ENCODE data around the gene JADE2.
"Not testable (repeated sequence)": the region's sequence is repeated elsewhere in the genome, so short reads cannot be mapped to it uniquely, and the experiment has no call there.

The JADE2 gene

GRCh38 chr5:134592141-134592746 lies 66.8 kb downstream of the JADE2 start:
- no peak for DNase-seq (ENCODE audit: low read depth)

DNA sequence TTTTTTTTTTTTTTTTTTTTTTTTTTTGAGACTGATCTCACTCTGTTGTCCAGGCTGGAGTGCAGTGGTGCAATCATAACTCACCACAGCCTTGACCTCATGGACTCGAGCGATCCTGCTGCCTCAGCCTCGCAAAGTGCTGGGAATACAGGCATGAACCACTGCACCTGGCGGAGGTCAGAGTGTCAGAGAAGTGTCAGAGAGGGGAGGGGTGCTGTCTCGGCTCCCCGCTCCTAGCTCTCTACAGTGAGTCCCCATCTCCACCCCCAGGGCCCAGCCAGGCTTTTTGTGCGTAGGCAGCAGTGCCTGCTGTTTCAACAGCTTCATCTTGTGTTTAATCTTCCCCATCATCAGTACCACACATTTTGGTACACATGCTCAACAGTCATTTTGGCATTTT lies 68.9 kb downstream of the JADE2 start:
- no peak for DNase-seq (ENCODE audit: low read depth)

DNA sequence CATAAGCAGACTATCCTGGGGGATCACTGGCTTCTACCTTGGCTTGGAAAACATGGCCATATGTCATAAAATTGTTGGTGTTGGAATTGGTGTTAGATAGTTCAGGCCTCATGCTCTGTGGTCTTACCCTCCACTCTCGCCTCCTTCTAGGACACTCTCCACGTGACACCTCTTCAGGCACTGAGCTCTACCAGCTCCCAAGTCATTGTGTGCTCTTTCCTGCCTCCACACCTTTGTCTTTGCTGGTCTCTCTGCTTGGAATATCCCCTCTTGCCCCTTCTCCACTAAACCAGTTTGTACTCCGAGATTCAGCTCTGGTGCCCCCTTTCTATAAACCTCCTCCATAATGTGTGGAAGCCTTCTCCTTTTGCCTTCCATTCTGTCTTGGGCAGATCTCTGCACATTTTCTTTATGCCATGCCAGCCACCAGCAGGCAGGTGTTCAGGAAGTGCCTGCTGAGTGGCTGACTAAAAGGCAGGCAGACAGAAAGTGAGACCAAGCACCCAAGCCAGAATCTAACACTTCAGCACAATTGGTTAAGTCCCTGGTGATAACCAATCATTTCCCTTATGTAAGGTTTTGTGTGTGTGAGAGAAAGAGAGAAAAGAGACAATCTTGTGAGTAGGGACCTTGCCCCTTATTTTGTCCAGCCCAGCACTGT lies 69.5 kb downstream of the JADE2 start:
- DNase-seq (ENCODE audit: low read depth) = no peak

DNA sequence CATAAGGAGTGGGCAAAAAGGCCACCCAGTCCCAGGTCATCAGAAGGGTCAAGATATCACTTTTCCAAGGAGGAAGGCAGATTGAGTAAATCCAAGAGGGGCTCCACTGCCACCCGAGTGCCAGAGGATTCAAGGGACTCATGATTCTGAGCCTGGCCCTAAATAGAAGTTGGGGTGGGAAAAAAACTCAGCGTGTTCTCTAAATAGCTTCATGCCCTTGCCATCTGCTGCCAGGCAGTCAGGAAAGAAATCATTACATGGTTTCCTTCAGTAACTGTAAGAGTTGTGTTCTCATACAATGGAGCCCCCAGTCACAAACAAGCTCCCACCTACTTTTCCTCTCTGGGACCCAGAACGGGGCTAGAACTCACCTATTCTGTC lies 70.0 kb downstream of the JADE2 start:
- DNase-seq (ENCODE audit: low read depth) = no peak

DNA sequence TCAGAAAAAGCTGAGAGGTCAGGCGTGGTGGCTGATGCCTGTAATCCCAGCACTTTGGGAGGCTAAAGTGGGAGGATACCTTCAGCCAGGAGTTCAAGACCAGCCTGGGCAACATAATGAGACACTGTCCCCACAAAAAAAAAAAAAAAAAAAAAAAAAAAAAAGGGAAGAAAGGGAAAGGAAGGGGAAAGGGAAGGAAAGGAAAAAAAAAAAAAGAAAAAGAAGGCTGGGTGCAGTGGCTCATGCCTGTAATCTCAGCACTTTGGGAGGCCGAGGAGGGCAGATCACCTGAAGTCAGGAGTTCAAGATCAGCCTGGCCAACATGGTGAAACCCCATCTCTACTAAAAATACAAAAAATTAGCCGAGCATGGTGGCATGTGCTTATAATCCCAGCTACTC lies 74.3 kb downstream of the JADE2 start:
- not testable (repeated sequence) for DNase-seq (ENCODE audit: low read depth)

DNA sequence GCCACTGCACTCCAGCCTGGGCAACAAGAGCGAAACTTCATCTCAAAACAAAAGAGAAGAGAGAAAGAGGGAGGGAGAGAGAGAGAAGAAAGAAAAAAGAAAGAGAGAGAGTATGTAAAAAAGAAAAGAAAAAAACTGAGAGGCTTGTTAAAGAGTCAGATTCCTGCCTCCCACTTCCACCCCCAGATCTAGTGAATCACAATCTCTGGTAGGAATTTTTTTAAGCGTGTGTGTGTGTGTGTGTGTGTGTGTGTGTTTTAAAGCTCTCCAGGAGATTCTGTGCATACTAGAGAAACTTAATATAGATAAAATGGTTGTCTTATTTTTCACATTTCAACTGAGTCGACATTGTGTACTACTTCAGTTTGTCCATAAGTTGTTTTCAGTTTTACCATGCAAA lies 75.1 kb downstream of the JADE2 start:
- DNase-seq (ENCODE audit: low read depth) = no peak

- no peak for DNase-seq (ENCODE audit: low read depth)
Measured at GRCh38 chr5:134603059-134603458, 77.6 kb downstream of the JADE2 start.

DNA sequence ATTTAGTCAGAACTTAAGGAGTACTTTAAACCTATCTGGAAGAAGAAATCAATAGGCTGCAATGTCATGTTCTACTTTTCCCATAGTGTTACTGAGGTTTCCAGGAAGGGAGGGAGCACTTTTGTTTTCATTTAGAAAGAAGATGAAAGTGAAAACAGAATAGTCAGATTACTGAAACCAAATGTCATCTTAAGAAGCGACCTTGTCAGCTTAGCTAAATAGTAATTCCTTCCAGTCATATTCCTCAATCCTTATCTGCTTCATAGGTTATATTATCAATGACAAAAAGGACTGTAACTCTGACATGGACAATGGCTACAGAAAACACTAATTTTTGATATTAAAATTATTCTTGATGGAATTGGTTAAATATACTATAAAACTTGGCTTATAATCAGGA lies 79.4 kb downstream of the JADE2 start:
- DNase-seq (ENCODE audit: low read depth) = no peak

DNA sequence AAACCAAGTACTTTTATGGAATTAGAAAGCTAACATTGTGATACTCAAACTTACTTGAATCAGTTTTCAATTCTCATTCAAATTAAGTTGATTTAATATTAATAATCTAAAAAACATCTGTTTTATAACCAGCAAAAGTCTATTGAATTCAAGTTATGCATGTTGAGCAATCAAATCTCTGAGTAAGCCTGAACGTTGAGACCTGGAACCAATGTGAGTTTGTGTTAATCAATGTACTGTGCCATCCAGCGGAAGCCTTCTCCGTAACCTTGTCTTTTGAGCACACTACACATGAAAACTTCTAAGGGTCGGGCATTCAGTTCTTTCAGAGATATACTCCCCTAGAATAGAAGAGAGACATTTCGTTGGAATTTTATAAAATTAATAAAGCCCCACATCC lies 81.3 kb downstream of the JADE2 start:
- DNase-seq (ENCODE audit: low read depth) = no peak

DNA sequence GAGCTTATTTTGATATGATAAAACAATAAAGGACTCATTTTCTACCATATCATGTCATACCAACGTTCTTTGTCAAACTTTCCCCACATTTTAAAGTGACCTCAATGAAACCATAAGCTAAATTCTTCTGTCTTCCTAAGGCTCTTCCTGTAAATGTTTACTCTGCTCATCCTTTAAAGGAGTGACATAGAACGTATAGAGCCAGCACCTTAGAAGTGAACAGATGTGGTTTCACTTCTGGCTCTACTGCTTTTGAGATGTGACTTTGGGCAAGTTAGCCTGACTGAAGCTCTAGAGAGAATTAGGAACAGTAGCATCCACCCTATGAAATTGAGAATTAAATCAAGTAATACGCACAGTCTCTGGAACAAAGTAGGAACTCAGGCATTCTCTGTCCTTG lies 83.1 kb downstream of the JADE2 start:
- DNase-seq (ENCODE audit: low read depth) = no peak

DNA sequence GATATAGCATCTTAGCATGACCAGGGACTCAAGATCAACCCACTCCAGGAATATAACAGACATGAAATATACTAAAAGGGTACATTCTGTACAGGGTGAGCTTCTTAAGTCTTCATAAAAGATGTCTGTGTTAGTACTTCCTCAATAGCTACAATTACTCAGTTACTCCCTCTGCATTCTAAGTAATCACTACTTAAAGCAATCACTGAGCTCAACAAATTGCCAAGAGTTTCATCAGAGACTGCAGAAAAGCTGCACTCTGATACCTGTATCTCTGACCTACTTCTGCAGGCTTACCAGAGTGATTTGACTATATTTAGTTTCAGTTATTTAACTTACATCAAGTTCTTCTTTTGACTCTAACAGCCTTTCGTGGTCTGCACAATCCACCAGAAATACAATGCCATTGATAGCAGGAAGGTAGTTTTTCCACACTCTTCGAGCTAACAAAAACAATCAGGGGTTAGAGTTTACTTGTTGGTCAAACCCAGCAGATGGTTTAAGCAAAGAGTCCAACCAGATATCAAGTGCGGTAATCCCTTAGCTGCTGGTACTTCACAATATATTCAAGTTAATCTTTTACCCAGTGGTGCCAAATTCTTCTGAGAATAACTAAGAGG lies 83.9 kb downstream of the JADE2 start:
- no peak for DNase-seq (ENCODE audit: low read depth)

GRCh38 chr5:134610725-134611124 lies 85.3 kb downstream of the JADE2 start:
- no peak for DNase-seq (ENCODE audit: low read depth)

DNA sequence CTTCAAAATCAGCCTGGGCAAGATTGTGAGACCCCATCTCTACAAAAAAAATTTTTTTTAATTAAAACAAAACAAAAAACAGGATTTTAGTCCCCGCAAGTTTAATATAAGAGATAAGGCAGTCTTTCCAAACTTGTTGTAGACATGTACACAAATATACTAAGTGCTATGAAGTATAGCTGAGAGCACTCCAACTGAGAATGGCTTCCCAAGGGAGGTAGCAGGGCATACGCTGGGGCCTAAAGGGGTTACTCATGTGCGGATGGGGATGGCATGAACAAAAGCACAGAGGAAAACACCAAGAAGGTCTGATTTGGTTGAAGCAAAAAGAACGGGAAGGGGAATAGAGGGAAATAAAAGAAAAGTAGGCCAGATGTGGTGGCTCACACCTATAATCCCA lies 86.0 kb downstream of the JADE2 start:
- no peak for DNase-seq (ENCODE audit: low read depth)

- no peak for DNase-seq (ENCODE audit: low read depth)
Measured at GRCh38 chr5:134614450-134615085, 89.1 kb downstream of the JADE2 start.

DNA sequence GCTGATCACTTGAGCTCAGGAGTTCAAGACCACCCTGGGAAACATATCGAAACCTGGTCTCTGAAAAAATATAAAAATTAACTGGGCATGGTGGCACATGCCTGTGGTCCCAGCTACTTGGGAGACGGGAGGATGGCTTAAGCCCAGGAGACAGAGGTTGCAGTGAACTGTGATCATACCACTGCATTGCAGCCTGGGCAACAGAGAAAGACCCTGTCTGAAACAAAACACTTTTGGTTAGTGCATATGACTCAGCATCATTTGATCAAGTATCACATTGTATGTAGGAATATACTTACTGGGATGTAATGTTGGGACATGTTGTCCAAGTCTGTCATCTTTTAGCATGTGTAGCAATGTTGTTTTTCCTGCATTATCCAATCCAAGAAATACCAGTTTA lies 95.2 kb downstream of the JADE2 start:
- no peak for DNase-seq (ENCODE audit: low read depth)

- no peak for DNase-seq (ENCODE audit: low read depth)
Measured at GRCh38 chr5:134625559-134625958, 100.1 kb downstream of the JADE2 start.

GRCh38 chr5:134626369-134627014 lies 101.0 kb downstream of the JADE2 start:
- DNase-seq (ENCODE audit: low read depth) = no peak
